Renal pelvis (tissue), 4 donors: ENCODE results near the gene FECH. TPM values are rescaled to one million over a fixed set of nuclear protein-coding genes. Genes with fewer than 3 reads are reported as not detected.
"Not testable (repeated sequence)": the region's sequence is repeated elsewhere in the genome, so short reads cannot be mapped to it uniquely, and the experiment has no call there.

ENCODE experiments used
- DNase-seq: peaks from one replicate; pipeline ENCODE4 v3.0.0-alpha.2; 2013
- polyA plus RNA-seq, 3 donors: library from polyadenylated mRNA; unstranded; fragments of 120-200 nt; gene quantifications; one replicate each; pipeline ENCODE4 v1.2.1, GENCODE V29; 2013; ENCODE audit not compliant: insufficient read length in 3 of 3

FECH gene
- polyA plus RNA-seq, 3 donors: 31.6 to 43.6 (median 39.0) TPM

GRCh38 chr18:57534511-57534909 lies 52.0 kb downstream of the FECH start:
- no peak for DNase-seq

GRCh38 chr18:57533868-57534510 lies 52.5 kb downstream of the FECH start:
- peak; percentile 82 for DNase-seq

- peak; percentile 65 for DNase-seq
Observed at GRCh38 chr18:57533006-57533867, 53.3 kb downstream of the FECH start.

- DNase-seq: no peak
Observed at GRCh38 chr18:57529151-57529550, 57.4 kb downstream of the FECH start.

- DNase-seq: no peak
Observed at GRCh38 chr18:57527556-57528229, 58.8 kb downstream of the FECH start.

- DNase-seq: no peak
Observed at GRCh38 chr18:57523171-57523956, 63.1 kb downstream of the FECH start.

GRCh38 chr18:57522348-57522747 lies 64.2 kb downstream of the FECH start:
- not testable (repeated sequence) for DNase-seq

GRCh38 chr18:57519668-57520424 lies 66.7 kb downstream of the FECH start:
- DNase-seq: no peak

GRCh38 chr18:57518533-57518932 lies 68.0 kb downstream of the FECH start:
- no peak for DNase-seq

GRCh38 chr18:57516056-57516455 lies 70.4 kb downstream of the FECH start:
- no peak for DNase-seq

GRCh38 chr18:57505231-57505630 lies 81.3 kb downstream of the FECH start:
- no peak for DNase-seq

GRCh38 chr18:57502624-57503023 lies 83.9 kb downstream of the FECH start:
- no peak for DNase-seq

- DNase-seq: no peak
Observed at GRCh38 chr18:57498682-57499256, 87.7 kb downstream of the FECH start.

Other genes starting within 250 kb of the FECH start
- gene ST8SIA3, start 234.1 kb downstream of the FECH start, polyA plus RNA-seq: under 1 TPM in 1 of 3 donors, not detected in 2; 0.09 TPM
- gene ONECUT2, start 151.3 kb downstream of the FECH start, polyA plus RNA-seq: under 1 TPM; 0.09 to 0.14 (median 0.13) TPM
- 100 to 1,000 TPM; 178 to 204 (median 192) TPM for gene NARS1, start 35.1 kb upstream of the FECH start, polyA plus RNA-seq
- gene ATP8B1, start 216.6 kb upstream of the FECH start, polyA plus RNA-seq: 10 to 100 TPM; 23.5 to 33.0 (median 25.1) TPM